ENCODE data around the gene PPEF1. TPM values are rescaled to one million over a fixed set of nuclear protein-coding genes. Genes with fewer than 3 reads are reported as not detected.

The PPEF1 gene
- total and polyA plus RNA-seq, 9 of the 15 experiments (the other 6 are each of a cell fraction or from before 2014, with no cell fraction given): not detected

GRCh38 chrX:18674788-18675735, 32.4 kb upstream of the PPEF1 start (continued):
- no peak for TF ChIP-seq ETV6 (IDR thresholded peaks at IDR 0.05; ENCODE audit: borderline replicate concordance in 1 of 2, low read depth in 2 of 2, low read length in 1 of 2)
- no peak for TF ChIP-seq ETV6 (CRISPR knock-in tag; IDR thresholded peaks at IDR 0.05; ENCODE audit: borderline replicate concordance)
- TF ChIP-seq MGA (IDR thresholded peaks at IDR 0.05): peak; percentile 36; the same call in 1 of the 2 replicates
- TF ChIP-seq ZNF655 (CRISPR knock-in tag; IDR thresholded peaks at IDR 0.05): no peak
- TF ChIP-seq ZNF3 (CRISPR knock-in tag; IDR thresholded peaks at IDR 0.05): no peak
- TF ChIP-seq ZBTB34 (CRISPR knock-in tag; IDR thresholded peaks at IDR 0.05): no peak
- no peak for TF ChIP-seq ZBTB12 (CRISPR knock-in tag; IDR thresholded peaks at IDR 0.05)
- TF ChIP-seq NR2C1 (IDR thresholded peaks at IDR 0.05): no peak
- no peak for TF ChIP-seq NR2C1 (tag; IDR thresholded peaks at IDR 0.05)
- no peak for TF ChIP-seq LARP7 (IDR thresholded peaks at IDR 0.05)
- no peak for TF ChIP-seq CHD2 (IDR thresholded peaks at IDR 0.05; ENCODE audit: low read depth, low read length)
- TF ChIP-seq RB1 (IDR thresholded peaks at IDR 0.05; ENCODE audit: low read depth): peak; percentile 60; the same call in 1 of the 2 replicates
